ENCODE data around the gene PRKX.
"Not testable (repeated sequence)": the region's sequence is repeated elsewhere in the genome, so short reads cannot be mapped to it uniquely, and the experiment has no call there.

Gene PRKX

DNA sequence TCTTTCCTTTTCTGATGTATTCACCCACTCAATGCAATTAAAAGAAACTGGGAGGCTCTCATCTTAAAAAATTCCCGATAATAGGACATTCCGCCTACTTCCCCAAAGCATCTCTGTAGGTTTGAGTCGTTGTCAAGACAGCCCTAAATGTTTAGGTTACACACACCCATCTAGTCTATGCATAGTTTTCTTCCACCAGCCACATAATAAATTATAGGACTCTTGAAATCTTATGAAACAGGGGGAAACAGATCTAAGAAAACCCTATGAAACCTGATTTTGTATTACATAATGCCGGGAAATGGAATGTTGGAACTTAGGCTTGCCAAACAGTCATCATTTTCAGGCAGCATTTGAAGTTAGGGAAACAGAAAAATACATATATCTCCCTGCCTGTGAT lies 150.0 kb downstream of the PRKX start:
- no peak for DNase-seq

DNA sequence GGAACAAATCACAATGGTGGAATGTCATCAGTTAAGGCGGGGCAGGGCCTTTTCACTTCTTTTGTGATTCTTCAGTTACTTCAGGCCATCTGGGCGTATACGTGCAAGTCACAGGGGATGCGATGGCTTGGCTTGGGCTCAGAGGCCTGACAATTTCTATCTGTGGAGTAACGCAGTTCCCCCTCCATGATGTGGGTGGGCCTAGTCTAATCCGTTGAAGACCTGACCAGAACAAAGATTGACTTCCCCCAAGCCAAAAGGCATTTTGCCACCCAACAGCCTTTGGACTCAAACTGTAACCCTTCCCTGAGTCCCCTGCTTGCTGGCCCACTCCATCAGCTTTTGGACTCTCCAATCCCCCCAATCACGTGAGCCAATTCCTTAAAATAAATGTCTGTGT lies 153.4 kb downstream of the PRKX start:
- DNase-seq: not testable (repeated sequence)
